Measurements from ENCODE around the gene TARM1.

TARM1 gene

DNA sequence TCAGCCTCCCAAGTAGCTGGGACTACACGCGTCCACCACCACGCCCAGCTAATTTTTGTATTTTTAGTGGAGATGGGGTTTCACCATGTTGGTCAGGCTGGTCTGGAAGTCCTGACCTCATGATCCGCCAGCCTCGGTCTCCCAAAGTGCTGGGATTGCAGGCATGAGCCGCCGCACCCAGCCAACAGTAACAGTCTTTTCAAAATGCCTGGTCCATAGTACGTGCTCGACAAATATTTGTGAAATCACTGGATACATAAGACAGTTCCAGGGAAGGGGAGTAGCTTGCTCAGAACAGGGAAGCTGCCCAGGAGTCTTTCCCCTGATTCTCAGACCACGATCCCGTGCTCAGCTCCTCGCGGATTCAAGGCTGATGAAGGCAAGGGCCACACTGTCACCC, 59.2 kb downstream of the TARM1 start:
- Histone ChIP-seq H3K36me3 (no peaks in the 10 kb centered on the region), H3K9me3 (no peaks in the 10 kb centered on the region), H3K4me1 (ENCODE audit: control insufficient read depth in 1 of 2, insufficient read depth in 1 of 2, low read depth in 1 of 2, low read length in 1 of 2) (peaks cover 66 to 77% of the 10 kb centered on the region in 2 experiments), H3K27ac (peak overlapping the region; percentile 83), H3K27me3 (peaks cover 10% of the 10 kb centered on the region), H3K4me3 (ENCODE audit: low read depth in 1 of 2, low read length in 1 of 2) (no peak overlapping the region)
- no peak for TF ChIP-seq CTCF (IDR thresholded peaks at IDR 0.05)

- Histone ChIP-seq H3K27me3 (peaks cover 5% of the 10 kb centered on the region), H3K4me1 (ENCODE audit: control insufficient read depth in 1 of 2, insufficient read depth in 1 of 2, low read depth in 1 of 2, low read length in 1 of 2) (peaks cover 66 to 81% of the 10 kb centered on the region in 2 experiments), H3K4me3 (ENCODE audit: low read depth in 1 of 2, low read length in 1 of 2) (no peak overlapping the region), H3K36me3 (no peaks in the 10 kb centered on the region), H3K27ac (peak overlapping the region; percentile 83), H3K9me3 (no peaks in the 10 kb centered on the region)
- no peak for TF ChIP-seq CTCF (IDR thresholded peaks at IDR 0.05)
These were observed 59.8 kb downstream of the TARM1 start for GRCh38 chr19:54021363-54021762.

Measured in neutrophil (primary cell).